CD4-positive, alpha-beta T cell (primary cell): ENCODE results near the gene SDHAF2. TPM values are rescaled to one million over a fixed set of nuclear protein-coding genes. Genes with fewer than 3 reads are reported as not detected.
"Not testable (repeated sequence)": the region's sequence is repeated elsewhere in the genome, so short reads cannot be mapped to it uniquely, and the experiment has no call there.

Source experiments
- ATAC-seq: fragments of 200-7000 bp; cut with Tn5 transposase; one replicate; pipeline ENCODE4 v1.10.0; 2022; ENCODE audit warnings: mild to moderate bottlenecking; ENCODE audit not compliant: poor library complexity
- CTCF ChIA-PET: fragments of 350-600 bp; sonication (Branson Sonifier 250); formaldehyde crosslinking; loops from one replicate; lab custom pipeline; 2021; ENCODE audit warnings: antibody characterized with exemption, inconsistent platforms; lab: Charles Lee
- POLR2A ChIA-PET: fragments of 350-600 bp; sonication (Branson Sonifier 250); formaldehyde crosslinking; loops from one replicate; lab custom pipeline; 2021; ENCODE audit warnings: antibody characterized with exemption, inconsistent platforms; lab: Charles Lee
- DNase-seq, 14 experiments: peaks; one replicate each; pipeline ENCODE4 v3.0.0-alpha.2; 2013 to 2020; ENCODE audit warnings: mixed read lengths in 2 of 14
- H3K27ac ChIP-seq, 2 donors: one replicate each; pipeline versions ENCODE4 v1.5.1 to v1.7.0; 2013; ENCODE audit warnings: low read length in 2 of 2, low read depth in 1 of 2, mild to moderate bottlenecking in 1 of 2
- H3K27me3 ChIP-seq, 2 experiments: 1 replicate in 1 of 2; 2 replicates in 1 of 2; pipeline versions ENCODE4 v1.6.1 to v1.7.0; 2013; ENCODE audit warnings: low read length in 2 of 2, control low read depth in 1 of 2, mild to moderate bottlenecking in 1 of 2, moderate library complexity in 1 of 2; ENCODE audit not compliant: insufficient read depth in 2 of 2, control insufficient read depth in 1 of 2
- H3K36me3 ChIP-seq: one replicate; pipeline ENCODE4 v1.6.1; 2013; ENCODE audit warnings: low read length, control low read depth; ENCODE audit not compliant: insufficient read depth
- H3K4me1 ChIP-seq: one replicate; pipeline ENCODE4 v1.6.1; 2013; ENCODE audit warnings: low read length, control low read depth; ENCODE audit not compliant: insufficient read depth
- H3K4me3 ChIP-seq: one replicate; pipeline ENCODE4 v1.5.1; 2013; ENCODE audit warnings: mild to moderate bottlenecking, low read length, moderate library complexity
- H3K9me3 ChIP-seq, 2 experiments: 1 replicate in 1 of 2; 2 replicates in 1 of 2; pipeline versions ENCODE4 v1.6.1 to v1.7.0; 2013; ENCODE audit warnings: low read length in 2 of 2, mild to moderate bottlenecking in 2 of 2, control low read depth in 1 of 2, moderate library complexity in 1 of 2; ENCODE audit not compliant: control insufficient read depth in 1 of 2, insufficient read depth in 1 of 2
- H3K27ac Mint-ChIP-seq: one replicate; pipeline ENCODE4 v1.8.0; 2020; ENCODE audit warnings: mixed read lengths
- H3K27me3 Mint-ChIP-seq: one replicate; pipeline ENCODE4 v1.8.0; 2021; ENCODE audit warnings: mixed read lengths
- H3K36me3 Mint-ChIP-seq: one replicate; pipeline ENCODE4 v1.8.0; 2021; ENCODE audit warnings: low read depth, mixed read lengths
- H3K4me1 Mint-ChIP-seq: one replicate; pipeline ENCODE4 v1.8.0; 2021; ENCODE audit warnings: low read depth, mixed read lengths
- H3K4me3 Mint-ChIP-seq: one replicate; pipeline ENCODE4 v1.8.0; 2020; ENCODE audit warnings: mild to moderate bottlenecking, mixed read lengths
- H3K9me3 Mint-ChIP-seq: one replicate; pipeline ENCODE4 v1.8.0; 2020; ENCODE audit warnings: mixed read lengths
- CTCF ChIP-seq: fragments of 200-600 bp; IDR thresholded peaks from one replicate; pipeline ENCODE4 v1.8.0; 2022; ENCODE audit warnings: antibody characterized with exemption, mild to moderate bottlenecking
- intact Hi-C, 2 experiments: fragments of 100-400 bp; cut with DNase I in 1 of 2; cut with micrococcal nuclease in 1 of 2; formaldehyde crosslinking; loops; one replicate each; pipeline versions ENCODE4 v1.15.1 to v1.9.0; 2023 to 2025; cut with DNase I, micrococcal nuclease
- total RNA-seq, 174 experiments: library from RNA in 2 of 174; stranded (reverse) in 2 of 174; gene quantifications; one replicate each; pipeline ENCODE4 v1.2.3 and lab custom pipeline; 2021 to 2026

SDHAF2 gene
- total RNA-seq, 2 experiments from 2014 or later, result 28.7 to 33.0 TPM

DNA sequence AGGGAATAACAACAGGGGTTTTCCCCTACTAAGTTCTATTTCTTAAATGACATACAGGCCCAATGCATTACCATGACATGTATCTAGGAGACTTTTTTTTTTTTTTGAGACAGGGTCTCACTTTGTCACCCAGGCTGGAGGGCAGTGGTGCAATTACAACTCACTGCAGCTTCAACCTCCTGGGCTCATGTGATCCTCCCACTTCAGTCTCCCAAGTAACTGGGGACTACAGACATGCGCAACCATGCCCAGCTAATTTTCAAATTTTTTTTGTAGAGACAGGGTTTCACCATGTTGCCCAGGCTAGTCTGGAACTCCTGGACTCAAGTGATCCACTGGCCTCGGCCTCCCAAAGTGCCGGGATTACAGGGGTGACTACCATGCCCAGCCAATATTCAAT, 7.7 kb upstream of the SDHAF2 start:
- H3K4me3 ChIP-seq, result no peak overlapping the region
- POLR2A ChIA-PET, result no interaction called here
- Mint-ChIP-seq H3K27ac (no peak overlapping the region), H3K27me3 (no peaks in the 10 kb centered on the region), H3K4me1 (peaks cover 70% of the 10 kb centered on the region), H3K4me3 (no peak overlapping the region), H3K9me3 (no peaks in the 10 kb centered on the region), H3K36me3 (peaks cover 98% of the 10 kb centered on the region)
- no peak overlapping the region for H3K27ac ChIP-seq
- H3K27me3 ChIP-seq, result no peaks in the 10 kb centered on the region
- no peaks in the 10 kb centered on the region for H3K9me3 ChIP-seq
- peaks cover 89% of the 10 kb centered on the region for H3K36me3 ChIP-seq
- TF ChIP-seq CTCF, result no peak
- DNase-seq (no peak), ATAC-seq (no peak)
- intact Hi-C loops, result loop anchor here in 1 of 2 experiments (10.0 kb wide), 1 partner anchor 703 kb away; the partner anchor contains the start of gene INCENP
- H3K4me1 ChIP-seq, result peaks cover 16% of the 10 kb centered on the region
- CTCF ChIA-PET, result interaction anchor here (0.6 to 1.2 kb wide), 2 partner anchors 29 to 87 kb away, joined by 3 to 4 read pairs; no protein-coding TSS in a partner anchor

DNA sequence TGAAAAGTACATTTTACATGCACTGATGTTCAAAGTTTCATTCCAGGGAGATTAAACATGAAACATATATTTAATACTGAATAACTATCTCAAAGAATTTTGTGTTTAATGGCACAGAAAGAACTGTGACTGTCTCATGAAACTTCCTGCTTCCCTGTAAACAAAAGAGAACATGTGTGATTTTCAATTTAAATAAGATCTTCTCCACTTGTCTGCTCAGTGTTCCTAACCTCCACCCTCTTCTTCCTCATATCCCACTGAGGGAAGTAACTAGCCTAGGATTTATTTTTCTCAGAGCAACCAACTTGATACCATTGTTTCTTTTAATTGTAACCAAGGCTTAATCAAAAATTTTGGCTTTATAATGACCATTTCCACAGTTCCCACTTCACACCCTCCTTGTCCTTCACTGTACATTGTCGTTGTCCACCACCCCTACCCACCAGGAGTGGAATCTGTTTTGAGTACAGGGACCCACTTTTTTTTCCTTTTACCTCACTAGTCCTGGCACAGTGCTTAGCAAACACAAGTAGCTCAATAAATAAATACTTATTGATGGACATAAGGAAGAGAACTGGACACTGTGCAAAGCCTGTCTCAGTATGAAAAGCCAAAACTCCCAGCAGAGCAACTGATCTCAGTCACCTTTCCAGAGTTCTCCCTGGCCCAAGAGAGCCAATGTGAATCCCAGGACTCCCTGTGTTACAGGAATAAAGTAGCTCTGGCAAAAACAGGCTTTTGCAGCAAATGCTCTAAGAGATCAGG, 4.4 kb upstream of the SDHAF2 start:
- Mint-ChIP-seq H3K36me3 (peaks cover 94% of the 10 kb centered on the region), H3K4me1 (peaks cover 73% of the 10 kb centered on the region), H3K4me3 (peak overlapping the region; percentile 9), H3K27me3 (no peaks in the 10 kb centered on the region), H3K27ac (peak overlapping the region; percentile 75), H3K9me3 (no peaks in the 10 kb centered on the region)
- Histone ChIP-seq H3K27me3 (no peaks in the 10 kb centered on the region), H3K4me3 (no peak overlapping the region), H3K9me3 (no peaks in the 10 kb centered on the region), H3K4me1 (peaks cover 23% of the 10 kb centered on the region), H3K36me3 (peaks cover 73% of the 10 kb centered on the region), H3K27ac (no peak overlapping the region)
- no peak for ATAC-seq
- ChIA-PET CTCF (interaction anchor here (1.0 to 1.5 kb wide), 3 partner anchors 10 to 20 kb away, joined by 3 to 6 read pairs (median 4); no protein-coding TSS in a partner anchor), POLR2A (no interaction called here)
- no peak for TF ChIP-seq CTCF
- no peak for DNase-seq
- intact Hi-C loops, result loop anchor here (5.0 to 10.0 kb wide), 2 partner anchors 33 to 699 kb away; partner anchors contain the start of genes TMEM216 (in 2 of the 2) and INCENP (in 1 of the 2)

- peak overlapping the region; percentile 93 for H3K4me3 ChIP-seq
- DNase-seq (peak in 13 of 14 experiments; percentile 42 to 88 (median 67)), ATAC-seq (peak; percentile 51)
- H3K4me3 Mint-ChIP-seq, result peak overlapping the region; percentile 92
- peak overlapping the region; percentile 99 for H3K27ac Mint-ChIP-seq
- peak overlapping the region; percentile 99 for H3K27ac ChIP-seq
- H3K27me3 Mint-ChIP-seq, result no peaks in the 10 kb centered on the region
- CTCF ChIA-PET, result interaction anchor here (1.0 to 2.7 kb wide), 8 partner anchors 10 to 93 kb away, joined by 3 to 15 read pairs (median 6); partner anchors contain the start of genes CYB561A3, TMEM138 and TMEM216
- peaks cover 43% of the 10 kb centered on the region for H3K36me3 ChIP-seq
- POLR2A ChIA-PET, result interaction anchor here (0.6 to 3.1 kb wide), 18 partner anchors 9 to 1813 kb away, joined by 3 to 45 read pairs (median 4); partner anchors contain the start of genes CYB561A3, DDB1, FTH1 and OSBP
- H3K9me3 ChIP-seq, result no peaks in the 10 kb centered on the region
- peaks cover 41% of the 10 kb centered on the region for H3K4me1 ChIP-seq
- no peaks in the 10 kb centered on the region for H3K9me3 Mint-ChIP-seq
- H3K36me3 Mint-ChIP-seq, result peaks cover 80% of the 10 kb centered on the region
- peaks cover 86% of the 10 kb centered on the region for H3K4me1 Mint-ChIP-seq
- TF ChIP-seq CTCF, result no peak
- intact Hi-C loops, result loop anchor here (1.0 to 10.0 kb wide), 4 partner anchors 37 to 695 kb away; partner anchors contain the start of genes TMEM216 (in 2 of the 2), INCENP (in 1 of the 2) and TMEM138 (in 1 of the 2)
- no peaks in the 10 kb centered on the region for H3K27me3 ChIP-seq
Measured at GRCh38 chr11:61429346-61429690, 606 bp upstream of the SDHAF2 start.

GRCh38 chr11:61430839-61431238, 915 bp downstream of the SDHAF2 start:
- H3K4me3 Mint-ChIP-seq, result peak overlapping the region; percentile 92
- intact Hi-C loops, result loop anchor here in 1 of 2 experiments (2.0 to 5.0 kb wide), 2 partner anchors 361 to 524 kb away; partner anchors contain the start of genes FEN1, PRPF19 and TMEM258
- Histone ChIP-seq H3K4me1 (peaks cover 47% of the 10 kb centered on the region), H3K4me3 (peak overlapping the region; percentile 93), H3K27ac (peak overlapping the region; percentile 99), H3K36me3 (peaks cover 31% of the 10 kb centered on the region)
- CTCF ChIA-PET, result interaction anchor here (1.6 to 2.7 kb wide), 2 partner anchors 38 to 95 kb away, joined by 4 to 12 read pairs; no protein-coding TSS in a partner anchor
- H3K4me1 Mint-ChIP-seq, result peaks cover 80% of the 10 kb centered on the region
- H3K27me3 Mint-ChIP-seq, H3K9me3 Mint-ChIP-seq, DNase-seq, ATAC-seq, H3K9me3 ChIP-seq, H3K27me3 ChIP-seq: not testable (repeated sequence)
- peak overlapping the region; percentile 99 for H3K27ac Mint-ChIP-seq
- H3K36me3 Mint-ChIP-seq, result peaks cover 73% of the 10 kb centered on the region
- POLR2A ChIA-PET, result interaction anchor here (1.8 to 3.1 kb wide), 4 partner anchors 39 to 519 kb away, joined by 4 to 37 read pairs (median 18); partner anchors contain the start of genes DDB1, TKFC and TMEM216
